Measurements from ENCODE around the gene APOD. TPM values are rescaled to one million over a fixed set of nuclear protein-coding genes. Genes with fewer than 3 reads are reported as not detected.
A peak's percentile ranks its signal among the peaks of the same experiment; 100 is the strongest.

The APOD gene
- total RNA-seq, 1 donor from 2014 or later = not detected

DNA sequence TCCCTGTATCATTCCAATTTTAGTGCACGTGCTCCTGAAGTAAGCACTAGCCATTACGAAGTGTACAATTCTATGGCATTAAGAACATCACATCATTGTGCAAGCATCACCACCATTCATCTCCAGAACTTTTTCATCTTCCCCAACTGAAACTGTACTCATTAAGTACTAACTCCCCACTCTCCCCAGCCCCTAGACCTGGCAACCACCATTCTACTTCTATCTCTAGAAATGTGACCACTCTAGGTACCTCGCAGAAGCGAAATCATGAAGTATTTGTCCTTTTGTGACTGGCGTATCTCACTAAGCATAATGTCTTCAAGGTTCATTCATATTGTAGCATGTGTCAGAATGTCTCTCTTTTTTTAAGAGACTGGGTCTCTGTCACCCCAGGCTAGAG, 52.1 kb downstream of the APOD start:
- no peak for DNase-seq (ENCODE audit: low read depth)
- TF ChIP-seq, protein P1, sequence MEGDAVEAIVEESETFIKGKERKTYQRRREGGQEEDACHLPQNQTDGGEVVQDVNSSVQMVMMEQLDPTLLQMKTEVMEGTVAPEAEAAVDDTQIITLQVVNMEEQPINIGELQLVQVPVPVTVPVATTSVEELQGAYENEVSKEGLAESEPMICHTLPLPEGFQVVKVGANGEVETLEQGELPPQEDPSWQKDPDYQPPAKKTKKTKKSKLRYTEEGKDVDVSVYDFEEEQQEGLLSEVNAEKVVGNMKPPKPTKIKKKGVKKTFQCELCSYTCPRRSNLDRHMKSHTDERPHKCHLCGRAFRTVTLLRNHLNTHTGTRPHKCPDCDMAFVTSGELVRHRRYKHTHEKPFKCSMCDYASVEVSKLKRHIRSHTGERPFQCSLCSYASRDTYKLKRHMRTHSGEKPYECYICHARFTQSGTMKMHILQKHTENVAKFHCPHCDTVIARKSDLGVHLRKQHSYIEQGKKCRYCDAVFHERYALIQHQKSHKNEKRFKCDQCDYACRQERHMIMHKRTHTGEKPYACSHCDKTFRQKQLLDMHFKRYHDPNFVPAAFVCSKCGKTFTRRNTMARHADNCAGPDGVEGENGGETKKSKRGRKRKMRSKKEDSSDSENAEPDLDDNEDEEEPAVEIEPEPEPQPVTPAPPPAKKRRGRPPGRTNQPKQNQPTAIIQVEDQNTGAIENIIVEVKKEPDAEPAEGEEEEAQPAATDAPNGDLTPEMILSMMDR (conservative IDR thresholded peaks at IDR 0.05; ENCODE audit: low read depth, low read length) = no peak
- no peak overlapping the region for H3K4me3 ChIP-seq (ENCODE audit: low read depth, low read length)

DNA sequence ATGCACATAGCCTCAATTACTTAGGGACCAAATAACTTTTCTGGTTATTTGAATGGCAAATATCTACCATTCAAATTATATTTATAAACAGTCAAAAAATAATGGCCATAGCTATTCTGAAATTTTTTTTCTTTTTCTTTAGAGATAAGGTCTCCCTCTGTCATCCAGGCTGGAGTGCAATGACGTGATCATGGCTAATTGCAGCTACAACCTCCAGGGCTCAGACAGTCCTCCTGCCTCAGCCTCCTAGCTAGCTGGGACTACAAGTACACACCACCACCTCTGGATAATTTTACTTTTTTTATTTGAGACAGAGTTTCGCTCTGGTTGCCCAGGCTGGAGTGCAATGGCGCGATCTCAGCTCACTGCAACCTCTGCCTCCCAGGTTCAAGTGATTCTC, 57.2 kb downstream of the APOD start:
- DNase-seq (ENCODE audit: low read depth) = no peak
- TF ChIP-seq, protein P1 (conservative IDR thresholded peaks at IDR 0.05; ENCODE audit: low read depth, low read length) = no peak
- H3K4me3 ChIP-seq (ENCODE audit: low read depth, low read length) = no peak overlapping the region

DNA sequence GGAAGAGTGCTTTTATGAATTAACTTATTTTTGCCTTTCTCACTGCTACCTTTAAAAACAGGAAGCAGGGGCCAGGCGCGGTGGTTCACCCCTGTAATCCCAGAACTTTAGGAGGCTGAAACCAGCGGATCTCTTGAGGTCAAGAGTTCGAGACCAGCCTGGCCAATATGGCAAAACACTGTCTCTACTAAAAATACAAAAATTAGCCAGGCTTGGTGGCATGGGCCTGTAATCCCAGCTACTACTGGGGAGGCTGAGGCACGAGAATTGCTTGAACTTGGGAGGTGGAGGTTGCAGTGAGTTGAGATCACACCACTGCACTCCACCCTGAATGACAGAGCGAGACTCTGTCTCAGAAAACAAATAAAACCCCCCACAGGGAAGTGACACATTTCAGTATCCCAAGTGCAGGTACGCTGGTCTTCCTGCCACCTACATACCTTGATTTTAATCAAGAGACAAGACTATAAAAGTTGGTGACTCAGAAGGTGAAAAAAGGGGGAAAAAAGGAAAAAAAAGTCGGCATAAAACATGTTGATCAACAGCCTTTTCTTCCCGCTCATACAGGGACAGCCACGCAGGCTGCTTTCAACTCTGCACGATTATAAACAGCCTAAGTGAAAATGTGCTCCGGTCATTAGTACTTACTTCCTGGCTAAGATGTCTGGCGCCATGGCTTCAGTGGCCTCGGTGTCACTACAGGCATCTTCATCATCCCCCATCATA, 59.4 kb downstream of the APOD start:
- no peak overlapping the region for H3K4me3 ChIP-seq (ENCODE audit: low read depth, low read length)
- TF ChIP-seq, protein P1 (conservative IDR thresholded peaks at IDR 0.05; ENCODE audit: low read depth, low read length) = no peak

DNA sequence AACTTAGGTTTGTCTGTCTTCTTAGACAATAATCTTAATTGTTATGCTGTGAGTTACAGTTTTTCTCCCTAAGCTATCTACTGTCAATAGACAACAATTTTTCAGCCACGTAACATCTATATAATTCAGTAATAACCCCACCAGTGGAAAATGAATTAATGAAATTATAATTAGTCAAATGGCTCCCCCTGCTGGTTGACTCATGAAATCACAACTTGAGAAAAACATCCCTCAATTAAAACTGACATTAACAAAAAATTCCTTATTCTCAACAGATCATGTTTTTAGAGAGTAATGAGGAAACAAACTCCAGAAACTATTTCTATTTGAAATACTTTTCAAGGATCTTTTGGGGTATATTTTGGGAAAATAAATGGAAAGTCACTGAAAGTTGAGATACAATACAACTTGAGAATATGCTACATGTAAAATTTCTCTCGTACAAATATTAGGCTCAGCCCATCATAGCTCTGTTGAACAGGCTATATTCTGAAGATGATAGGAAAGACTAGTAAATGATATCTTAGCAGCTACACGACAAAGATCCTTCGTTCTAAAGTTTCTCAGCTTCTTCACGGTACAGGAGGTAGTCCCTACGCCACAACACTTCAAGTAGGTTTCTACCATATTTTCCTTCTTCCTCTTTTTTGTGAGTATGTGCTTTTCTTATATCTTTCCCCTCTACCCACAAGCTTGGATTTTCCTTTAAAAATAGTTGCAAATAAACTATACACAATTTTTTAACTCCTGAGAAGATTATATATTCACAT, 61.3 kb downstream of the APOD start:
- DNase-seq (ENCODE audit: low read depth) = no peak
- TF ChIP-seq, protein P1 (conservative IDR thresholded peaks at IDR 0.05; ENCODE audit: low read depth, low read length) = peak; percentile 61
- H3K4me3 ChIP-seq (ENCODE audit: low read depth, low read length) = no peak overlapping the region

More for the DNA sequence above, 59.4 kb downstream of the APOD start:
- DNase-seq (ENCODE audit: low read depth) = no peak

Other genes starting within 250 kb of the APOD start
- gene ACAP2, start 140.9 kb downstream of the APOD start, total RNA-seq = 19.9 and 26.2 TPM in 2 replicates
- 34.9 and 43.5 TPM in 2 replicates for gene PPP1R2, start 40.6 kb downstream of the APOD start, total RNA-seq
- gene MUC20, start 137.0 kb upstream of the APOD start, total RNA-seq = 9.3 and 11.7 TPM in 2 replicates
- 0.52 and 0.72 TPM in 2 replicates for gene MUC4, start 228.0 kb upstream of the APOD start, total RNA-seq

All from epithelial cell of proximal tubule (primary cell).